T-helper 1 cell treated with Interleukin-12 subunit alpha and Interleukin-12 subunit beta and Interleukin-4 antibody, amounts not matched to agents 30 μg/mL and 1 μg/mL, for 36 hours (primary cell): Measurements from ENCODE around the gene ZFYVE28.

Experiments used
- H3K27ac Mint-ChIP-seq: one replicate; pipeline ENCODE4 v1.8.0; 2021; ENCODE audit warnings: mild to moderate bottlenecking, mixed read lengths
- H3K27me3 Mint-ChIP-seq: one replicate; pipeline ENCODE4 v1.8.0; 2021; ENCODE audit warnings: low read depth, mixed read lengths
- H3K36me3 Mint-ChIP-seq: one replicate; pipeline ENCODE4 v1.8.0; 2021; ENCODE audit warnings: low read depth, mixed read lengths
- H3K4me1 Mint-ChIP-seq: one replicate; pipeline ENCODE4 v1.8.0; 2021; ENCODE audit warnings: low read depth, mixed read lengths
- H3K4me3 Mint-ChIP-seq: one replicate; pipeline ENCODE4 v1.8.0; 2021; ENCODE audit warnings: mild to moderate bottlenecking, moderate library complexity, mixed read lengths
- H3K9me3 Mint-ChIP-seq: one replicate; pipeline ENCODE4 v1.8.0; 2021; ENCODE audit warnings: mixed read lengths

ZFYVE28 gene

DNA sequence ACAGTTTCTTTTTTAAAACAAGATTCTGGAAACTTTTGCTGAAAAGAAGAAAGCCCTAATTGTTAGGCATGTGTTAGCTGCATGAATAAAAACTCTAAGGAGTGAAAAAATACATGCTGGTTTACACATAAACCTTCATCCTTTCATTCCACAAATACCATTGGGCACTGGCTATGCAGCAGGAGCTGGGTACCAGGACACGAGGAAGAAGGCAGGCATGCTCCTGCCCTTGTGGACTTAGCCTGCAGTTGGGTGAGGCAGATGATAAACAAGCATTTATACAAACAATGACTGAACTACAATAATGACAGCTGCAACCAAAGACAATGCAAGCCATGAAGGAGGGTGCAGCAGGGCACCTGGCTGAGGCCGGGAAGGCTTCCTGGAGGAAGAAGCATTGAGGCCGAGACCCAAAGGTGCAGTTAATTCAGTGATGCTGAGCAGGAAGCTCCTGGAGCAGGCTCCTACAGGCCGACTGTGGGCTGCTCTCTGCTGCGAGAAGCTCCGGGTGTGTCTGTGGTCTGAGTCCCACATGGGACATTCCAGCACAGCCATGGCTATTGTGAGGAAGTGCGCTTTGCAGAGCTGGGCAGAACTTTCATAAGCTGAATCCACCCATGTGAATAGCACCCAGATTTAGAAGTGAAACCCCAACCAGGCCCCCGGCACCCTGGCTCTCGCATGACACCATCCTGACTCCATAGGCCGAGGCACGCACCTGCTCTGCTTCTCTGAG, 112.5 kb downstream of the ZFYVE28 start:
- Mint-ChIP-seq H3K9me3 (peaks cover 9% of the 10 kb centered on the region), H3K27me3 (peaks cover 5% of the 10 kb centered on the region), H3K27ac (no peak overlapping the region), H3K4me3 (no peak overlapping the region), H3K4me1 (no peaks in the 10 kb centered on the region), H3K36me3 (peaks cover 3% of the 10 kb centered on the region)

DNA sequence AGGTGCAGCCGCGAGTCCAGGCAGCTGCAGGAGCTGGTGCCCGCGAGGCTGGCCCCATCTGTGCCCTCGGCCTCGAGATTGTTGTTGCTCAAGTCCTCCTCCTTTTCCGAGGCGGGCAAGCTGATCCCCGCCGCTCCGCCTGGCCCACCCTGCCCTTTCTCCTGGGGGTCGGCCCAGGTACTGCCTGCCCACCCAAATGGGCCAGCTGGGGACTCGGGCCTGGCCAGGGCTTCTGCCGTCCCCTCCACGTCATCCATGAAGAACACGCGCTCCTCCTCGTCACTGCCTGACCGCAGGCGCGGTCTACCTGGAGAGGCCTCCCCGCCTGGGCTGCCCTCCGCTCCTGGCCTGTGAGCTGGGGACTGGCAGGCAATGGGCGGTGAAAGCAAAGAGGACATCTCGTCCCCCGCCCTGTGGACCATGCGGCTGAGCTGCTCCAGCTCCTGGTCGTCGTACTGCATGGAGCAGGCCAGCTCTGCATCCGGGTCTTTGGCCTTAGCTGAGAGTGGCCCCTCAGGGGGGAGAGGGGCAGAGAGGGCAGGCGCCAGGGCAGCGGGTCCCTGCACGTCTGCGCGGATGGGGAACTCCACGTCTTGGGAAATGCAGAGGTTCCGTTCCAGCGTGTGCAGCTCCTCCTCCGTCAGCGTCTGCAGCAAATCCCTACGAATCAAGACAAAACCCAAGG, 113.4 kb downstream of the ZFYVE28 start:
- Mint-ChIP-seq H3K27me3 (peaks cover under 1% of the 10 kb centered on the region), H3K4me1 (no peaks in the 10 kb centered on the region), H3K9me3 (peaks cover 4% of the 10 kb centered on the region), H3K36me3 (peaks cover under 1% of the 10 kb centered on the region), H3K27ac (no peak overlapping the region), H3K4me3 (no peak overlapping the region)

GRCh38 chr4:2304321-2304876, 114.0 kb downstream of the ZFYVE28 start:
- peaks cover 3% of the 10 kb centered on the region for H3K9me3 Mint-ChIP-seq
- H3K27ac Mint-ChIP-seq, result no peak overlapping the region
- no peaks in the 10 kb centered on the region for H3K27me3 Mint-ChIP-seq
- H3K36me3 Mint-ChIP-seq, result no peaks in the 10 kb centered on the region
- H3K4me3 Mint-ChIP-seq, result no peak overlapping the region
- no peaks in the 10 kb centered on the region for H3K4me1 Mint-ChIP-seq

GRCh38 chr4:2303686-2304320, 114.6 kb downstream of the ZFYVE28 start:
- Mint-ChIP-seq H3K27ac (no peak overlapping the region), H3K27me3 (no peaks in the 10 kb centered on the region), H3K4me3 (no peak overlapping the region), H3K9me3 (peaks cover 3% of the 10 kb centered on the region), H3K4me1 (no peaks in the 10 kb centered on the region), H3K36me3 (no peaks in the 10 kb centered on the region)

GRCh38 chr4:2303121-2303685, 115.2 kb downstream of the ZFYVE28 start:
- Mint-ChIP-seq H3K27me3 (no peaks in the 10 kb centered on the region), H3K4me1 (no peaks in the 10 kb centered on the region), H3K36me3 (no peaks in the 10 kb centered on the region), H3K9me3 (peaks cover 3% of the 10 kb centered on the region), H3K4me3 (no peak overlapping the region), H3K27ac (no peak overlapping the region)

GRCh38 chr4:2302387-2303119, 115.9 kb downstream of the ZFYVE28 start:
- Mint-ChIP-seq H3K4me3 (no peak overlapping the region), H3K27ac (no peak overlapping the region), H3K36me3 (peaks cover 1% of the 10 kb centered on the region), H3K9me3 (peaks cover 3% of the 10 kb centered on the region), H3K4me1 (no peaks in the 10 kb centered on the region), H3K27me3 (no peaks in the 10 kb centered on the region)

GRCh38 chr4:2301806-2302205, 116.6 kb downstream of the ZFYVE28 start:
- H3K4me3 Mint-ChIP-seq, result no peak overlapping the region
- peaks cover 2% of the 10 kb centered on the region for H3K9me3 Mint-ChIP-seq
- no peaks in the 10 kb centered on the region for H3K4me1 Mint-ChIP-seq
- H3K36me3 Mint-ChIP-seq, result peaks cover 3% of the 10 kb centered on the region
- no peaks in the 10 kb centered on the region for H3K27me3 Mint-ChIP-seq
- H3K27ac Mint-ChIP-seq, result no peak overlapping the region

DNA sequence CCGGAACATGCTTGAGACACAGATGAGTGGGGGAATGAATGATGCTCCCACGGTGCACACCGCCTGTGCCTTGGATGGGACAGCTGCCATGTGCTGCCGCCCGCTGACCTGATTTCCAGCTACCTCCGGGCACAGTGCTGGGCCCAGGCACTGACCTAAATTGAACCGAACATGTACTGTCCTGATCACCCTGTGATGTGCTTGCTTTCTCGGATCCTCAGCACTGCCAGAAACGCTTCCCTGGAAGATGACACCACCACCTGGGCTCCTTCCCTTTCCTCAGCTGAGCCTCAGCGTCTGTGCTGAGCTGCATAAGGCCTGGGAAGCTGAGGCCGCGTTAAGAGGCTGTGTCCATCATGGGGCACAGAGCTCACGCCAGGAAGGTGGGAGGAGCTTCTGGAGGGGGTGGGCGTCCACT, 117.2 kb downstream of the ZFYVE28 start:
- no peaks in the 10 kb centered on the region for H3K9me3 Mint-ChIP-seq
- no peaks in the 10 kb centered on the region for H3K4me1 Mint-ChIP-seq
- H3K27me3 Mint-ChIP-seq, result no peaks in the 10 kb centered on the region
- H3K36me3 Mint-ChIP-seq, result peaks cover 3% of the 10 kb centered on the region
- no peak overlapping the region for H3K27ac Mint-ChIP-seq
- H3K4me3 Mint-ChIP-seq, result no peak overlapping the region

GRCh38 chr4:2300431-2301224, 117.8 kb downstream of the ZFYVE28 start:
- no peaks in the 10 kb centered on the region for H3K9me3 Mint-ChIP-seq
- H3K4me3 Mint-ChIP-seq, result no peak overlapping the region
- H3K27ac Mint-ChIP-seq, result no peak overlapping the region
- peaks cover 3% of the 10 kb centered on the region for H3K36me3 Mint-ChIP-seq
- peaks cover under 1% of the 10 kb centered on the region for H3K4me1 Mint-ChIP-seq
- no peaks in the 10 kb centered on the region for H3K27me3 Mint-ChIP-seq

GRCh38 chr4:2299794-2300193, 118.7 kb downstream of the ZFYVE28 start:
- Mint-ChIP-seq H3K27ac (no peak overlapping the region), H3K4me1 (peaks cover 4% of the 10 kb centered on the region), H3K9me3 (no peaks in the 10 kb centered on the region), H3K36me3 (peaks cover 3% of the 10 kb centered on the region), H3K27me3 (no peaks in the 10 kb centered on the region), H3K4me3 (no peak overlapping the region)

DNA sequence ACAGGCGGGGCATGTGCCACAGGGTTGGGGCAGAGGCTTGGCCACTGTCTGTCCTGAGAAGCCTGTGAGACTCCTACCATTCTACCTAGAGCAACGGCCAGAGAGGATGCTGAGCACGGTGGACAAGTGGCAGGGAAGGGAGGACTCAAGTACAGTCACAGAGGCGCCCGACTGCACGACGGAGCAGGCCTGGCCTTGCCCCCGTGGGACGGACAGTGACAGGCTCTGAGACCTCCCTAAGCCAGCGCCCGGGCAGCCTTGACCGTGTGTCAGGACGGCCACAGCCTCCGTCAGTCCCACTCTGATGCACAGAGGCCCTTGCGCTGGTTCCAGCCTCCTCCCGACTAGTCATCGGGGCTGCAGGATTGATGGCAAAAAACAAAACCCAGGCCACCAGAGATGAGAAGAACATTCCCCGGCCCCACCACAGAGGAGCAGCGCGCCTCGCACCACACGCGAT, 119.9 kb downstream of the ZFYVE28 start:
- Mint-ChIP-seq H3K27ac (no peak overlapping the region), H3K4me3 (no peak overlapping the region), H3K36me3 (peaks cover 3% of the 10 kb centered on the region), H3K9me3 (no peaks in the 10 kb centered on the region), H3K27me3 (no peaks in the 10 kb centered on the region), H3K4me1 (peaks cover 4% of the 10 kb centered on the region)

DNA sequence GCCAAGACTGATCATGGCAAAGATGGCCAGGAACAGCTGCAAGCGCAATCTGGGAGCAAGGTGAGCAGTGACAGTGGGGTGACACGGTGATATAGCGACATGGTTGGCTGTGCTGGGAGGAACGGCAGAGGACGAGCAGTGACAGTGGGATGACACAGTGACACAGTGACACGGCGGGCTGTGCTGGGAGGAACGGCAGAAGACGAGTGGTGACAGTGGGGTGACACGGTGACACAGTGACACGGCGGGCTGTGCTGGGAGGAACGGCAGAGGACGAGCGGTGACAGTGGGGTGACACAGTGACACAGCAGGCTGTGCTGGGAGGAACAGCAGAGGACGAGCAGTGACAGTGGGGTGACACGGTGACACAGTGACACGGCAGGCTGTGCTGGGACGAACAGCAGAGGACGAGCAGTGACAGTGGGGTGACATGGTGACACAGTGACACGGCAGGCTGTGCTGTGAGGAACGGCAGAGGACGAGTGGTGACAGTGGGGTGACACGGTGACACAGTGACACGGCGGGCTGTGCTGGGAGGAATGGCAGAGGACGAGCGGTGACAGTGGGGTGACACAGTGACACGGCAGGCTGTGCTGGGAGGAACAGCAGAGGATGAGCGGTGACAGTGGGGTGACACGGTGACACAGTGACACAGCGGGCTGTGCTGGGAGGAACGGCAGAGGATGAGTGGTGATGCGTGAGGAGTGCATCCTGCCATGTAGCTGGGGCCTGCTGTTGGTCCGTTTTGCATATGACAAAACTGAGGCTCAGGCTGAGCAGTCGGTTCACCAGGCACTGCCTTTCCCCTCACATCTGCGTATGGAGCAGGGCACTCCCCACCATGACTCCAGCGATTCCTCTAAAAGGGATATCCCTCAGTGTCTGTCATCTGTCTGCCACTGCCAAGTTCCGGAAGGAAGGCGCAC, 120.6 kb downstream of the ZFYVE28 start:
- no peak overlapping the region for H3K27ac Mint-ChIP-seq
- no peak overlapping the region for H3K4me3 Mint-ChIP-seq
- H3K36me3 Mint-ChIP-seq, result peaks cover 3% of the 10 kb centered on the region
- H3K9me3 Mint-ChIP-seq, result no peaks in the 10 kb centered on the region
- peaks cover 4% of the 10 kb centered on the region for H3K4me1 Mint-ChIP-seq
- H3K27me3 Mint-ChIP-seq, result no peaks in the 10 kb centered on the region
